GM21515 (cell line): ENCODE measurements around the gene NOL6.

ENCODE experiments used
- ATAC-seq: cut with Tn5 transposase; IDR thresholded peaks from one replicate; pipeline ENCODE4 v1.9.1; 2021; ENCODE audit not compliant: unreplicated experiment

The NOL6 gene

DNA sequence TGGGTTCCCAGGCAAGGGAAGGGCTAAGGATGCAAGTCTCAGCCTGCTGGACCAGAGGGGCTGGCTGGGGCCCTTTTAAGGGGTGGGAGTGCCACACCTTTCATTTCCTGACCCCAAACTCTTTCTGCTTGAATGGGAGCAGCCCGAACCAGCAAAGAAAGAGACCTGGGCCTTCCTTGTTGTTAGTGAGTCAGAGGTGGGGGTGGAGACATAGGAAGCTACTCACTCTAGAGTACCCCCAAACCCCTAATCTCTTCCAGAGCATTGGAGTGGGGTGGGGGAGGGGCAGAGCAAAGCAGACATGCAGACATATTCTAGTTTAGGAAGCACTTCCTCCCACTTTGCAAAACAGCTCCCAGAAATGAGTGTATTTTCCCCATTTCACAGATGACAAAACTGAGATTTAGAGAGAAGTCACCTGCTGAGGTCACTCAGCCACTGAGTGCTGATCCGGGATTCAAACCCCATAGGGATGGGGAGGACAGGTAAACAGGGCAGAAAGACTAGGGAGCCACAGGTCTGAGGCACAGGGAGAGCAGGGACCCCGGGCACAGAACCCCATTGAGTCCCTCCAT lies 20.4 kb downstream of the NOL6 start:
- ATAC-seq = no peak

DNA sequence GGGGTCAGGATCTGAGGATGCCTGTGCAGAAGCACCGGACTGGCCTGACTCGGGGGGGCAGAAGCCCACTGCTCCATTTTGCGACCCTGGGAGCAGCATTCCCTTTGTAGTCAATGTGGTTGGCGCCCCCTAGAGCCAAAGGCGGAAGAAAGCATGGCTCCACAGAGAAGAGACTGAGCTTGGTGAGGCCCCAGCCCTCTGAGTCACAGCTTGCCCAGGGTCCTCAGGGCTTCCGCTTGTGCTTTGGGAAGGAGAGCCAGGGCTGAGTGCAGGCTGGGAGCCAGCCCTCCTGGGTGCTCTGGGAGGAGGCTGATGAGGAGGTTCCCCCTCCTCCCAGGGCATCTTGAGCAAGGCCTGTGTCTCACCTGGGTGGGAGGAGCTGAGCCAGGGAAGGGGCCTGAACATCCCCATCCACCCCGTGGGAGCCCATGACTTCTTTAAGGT lies 20.9 kb downstream of the NOL6 start:
- no peak for ATAC-seq

GRCh38 chr9:33450621-33451146 lies 23.0 kb downstream of the NOL6 start:
- ATAC-seq = no peak

DNA sequence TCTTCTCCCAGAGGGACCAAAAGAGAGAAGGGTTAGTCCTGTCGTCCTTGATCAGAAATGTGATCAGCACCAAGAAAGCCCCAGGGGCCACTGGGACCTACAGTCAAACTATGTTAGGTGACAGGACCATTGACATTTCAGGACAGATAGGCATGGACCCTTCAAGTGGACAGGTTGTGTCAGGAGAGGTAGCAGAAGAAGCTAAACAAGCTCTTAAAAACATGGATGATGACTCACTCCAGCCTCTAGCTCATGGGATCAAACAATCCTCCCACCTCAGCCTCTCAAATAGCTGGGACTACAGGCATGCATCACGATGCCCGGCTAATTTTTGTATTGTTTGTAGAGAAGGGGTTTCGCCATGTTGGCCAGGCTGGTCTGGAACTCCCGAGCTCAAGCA lies 24.0 kb downstream of the NOL6 start:
- ATAC-seq = no peak

GRCh38 chr9:33447799-33448553 lies 25.7 kb downstream of the NOL6 start:
- no peak for ATAC-seq

GRCh38 chr9:33446946-33447798 lies 26.6 kb downstream of the NOL6 start, which contains the start of gene AQP3:
TSS of gene AQP3 (minus strand) at chr9:33447593. CDS start at chr9:33447530, 63 bp downstream.
- peak; percentile 40 for ATAC-seq

DNA sequence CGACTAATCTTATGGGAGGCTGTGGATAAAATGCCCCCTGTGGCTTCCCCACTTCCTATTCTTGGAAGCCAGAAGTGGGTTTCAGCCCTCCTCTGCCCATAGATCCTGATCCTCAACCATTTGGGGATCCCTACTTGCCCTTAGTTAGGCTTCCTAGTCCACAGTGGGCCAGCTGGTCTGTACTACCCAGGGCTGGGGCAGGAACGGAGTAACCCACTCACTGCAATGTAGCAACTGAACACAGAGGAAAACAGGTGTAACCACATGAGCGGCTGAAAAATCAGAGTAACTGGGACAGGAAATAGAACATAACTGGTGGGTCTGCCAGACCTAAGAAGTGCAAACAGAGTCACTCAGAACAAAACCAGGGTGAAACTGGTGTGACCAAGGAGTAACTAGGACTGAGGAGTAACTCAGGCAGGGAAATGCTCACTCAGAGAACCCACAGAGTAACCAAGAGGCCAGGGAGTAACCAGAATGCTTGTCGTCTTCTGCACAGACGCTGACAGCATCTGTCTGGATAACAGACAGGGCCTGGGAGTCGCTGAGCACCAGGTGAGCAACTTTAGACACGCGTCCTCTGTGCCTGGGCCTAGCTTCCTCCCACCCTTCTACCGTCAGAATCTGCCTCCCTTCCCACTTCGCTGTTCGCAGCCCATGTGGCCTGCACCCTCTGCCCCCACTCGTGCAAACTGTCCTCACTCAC lies 27.3 kb downstream of the NOL6 start:
- ATAC-seq = peak; percentile 84

GRCh38 chr9:33445389-33446239 lies 28.1 kb downstream of the NOL6 start:
- no peak for ATAC-seq

DNA sequence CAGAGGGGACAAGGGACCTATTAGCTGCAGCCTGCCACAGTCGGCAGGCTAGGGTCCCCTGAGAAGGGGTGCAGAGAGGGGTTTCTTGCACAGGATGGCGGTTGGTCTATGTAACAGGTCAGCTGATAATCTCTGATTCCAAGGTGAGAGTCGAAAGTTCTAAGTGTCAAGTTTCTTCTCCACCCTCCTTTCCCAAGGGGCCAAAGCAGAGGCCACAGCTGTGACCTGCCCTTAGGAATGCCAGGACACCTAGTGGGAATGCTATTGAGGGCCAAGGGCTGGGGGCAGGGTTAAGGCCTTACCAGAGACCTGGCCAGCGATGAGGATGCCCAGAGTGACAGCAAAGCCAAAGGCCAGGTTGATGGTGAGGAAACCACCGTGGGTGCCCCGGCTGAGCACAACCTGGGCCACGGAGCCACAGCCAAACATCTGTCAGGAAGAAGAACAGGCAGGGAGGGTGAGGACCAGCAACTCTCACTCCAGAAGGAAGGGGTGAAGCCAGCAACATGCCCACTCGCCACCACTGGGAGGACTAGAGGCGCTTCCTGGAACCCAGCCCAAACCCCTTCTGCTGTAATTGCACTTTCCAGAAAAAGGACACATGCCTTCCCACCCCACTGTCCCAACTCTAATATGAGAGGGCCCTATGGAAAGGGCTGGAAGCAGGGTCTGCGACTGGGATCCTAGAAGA lies 30.1 kb downstream of the NOL6 start:
- ATAC-seq = no peak

DNA sequence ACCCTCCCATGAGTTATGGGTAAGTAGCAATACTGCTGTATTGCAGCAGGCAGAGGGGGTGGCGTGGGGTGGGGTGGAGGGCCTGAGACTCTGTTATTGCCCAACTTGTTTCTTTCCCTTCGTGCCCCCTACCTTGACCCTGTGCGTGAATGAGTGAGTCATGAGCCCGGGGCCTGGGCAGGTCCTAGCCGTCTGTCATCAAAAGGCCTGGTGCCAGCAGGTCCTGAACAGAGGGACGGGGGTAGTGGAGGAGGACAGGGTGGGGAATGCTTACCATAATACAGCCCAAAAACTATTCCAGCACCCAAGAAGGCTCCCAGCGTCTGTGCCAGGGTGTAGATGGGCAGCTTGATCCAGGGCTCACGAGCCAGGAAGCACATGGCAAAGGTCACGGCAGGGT lies 30.7 kb downstream of the NOL6 start:
- no peak for ATAC-seq

DNA sequence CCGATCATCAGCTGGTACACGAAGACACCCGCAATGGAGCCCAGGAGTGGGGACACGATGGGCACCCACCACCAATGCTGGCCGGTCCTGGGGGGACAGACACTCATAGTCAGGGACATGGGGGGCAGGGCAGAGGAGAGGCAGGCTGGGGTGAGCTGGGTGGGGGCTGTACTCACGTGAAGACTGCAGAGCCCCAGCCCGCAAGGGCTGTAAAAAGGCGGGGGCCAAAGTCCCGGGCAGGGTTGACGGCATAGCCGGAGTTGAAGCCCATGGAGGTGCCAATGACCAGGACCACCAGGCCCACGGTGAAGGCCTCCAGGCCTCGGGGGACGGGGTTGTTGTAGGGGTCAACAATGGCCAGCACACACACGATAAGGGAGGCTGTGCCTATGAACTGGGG lies 31.6 kb downstream of the NOL6 start:
- no peak for ATAC-seq

- no peak for ATAC-seq
Measured at GRCh38 chr9:33440609-33441008, 33.1 kb downstream of the NOL6 start.

- no peak for ATAC-seq
Measured at GRCh38 chr9:33440204-33440603, 33.5 kb downstream of the NOL6 start.

DNA sequence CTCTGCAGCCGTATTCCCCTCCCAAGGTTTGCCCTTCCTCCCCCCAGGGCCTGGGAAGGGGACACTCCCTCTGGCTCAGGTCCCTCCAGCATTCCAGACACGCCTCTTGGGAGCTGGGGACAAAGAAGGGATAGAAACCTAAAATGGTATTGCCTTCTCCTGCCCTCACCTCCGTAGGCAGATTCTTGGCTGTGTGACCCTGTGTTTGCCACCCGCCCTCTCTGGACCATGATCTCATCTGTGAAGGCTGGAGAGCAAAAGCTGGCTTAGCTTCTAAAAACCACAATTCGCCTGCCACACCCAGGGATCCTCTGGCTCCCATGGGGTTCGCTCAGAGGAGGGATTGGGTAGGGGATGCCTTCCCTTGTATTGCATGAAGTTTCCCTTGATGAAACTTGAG lies 34.0 kb downstream of the NOL6 start:
- ATAC-seq = no peak

GRCh38 chr9:33438926-33439680 lies 34.6 kb downstream of the NOL6 start:
- ATAC-seq = no peak

DNA sequence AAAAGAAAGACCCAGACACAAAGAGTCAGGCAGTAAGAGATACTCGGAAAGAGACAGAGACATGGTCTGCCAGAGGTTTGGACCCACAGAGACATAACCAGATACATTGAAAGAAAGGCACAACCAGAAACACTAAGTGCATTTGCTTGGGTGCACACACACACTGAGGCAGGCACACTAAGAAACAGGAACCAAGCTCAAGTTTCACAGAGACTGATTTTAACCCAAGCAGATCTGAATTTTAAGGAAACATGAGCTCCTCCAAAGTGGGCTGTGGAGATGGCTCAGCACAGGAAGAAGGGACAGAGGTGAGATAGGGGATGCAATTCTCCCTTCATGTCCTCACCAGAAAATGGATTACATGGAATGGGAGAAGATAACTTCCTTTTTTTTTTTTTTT lies 35.8 kb downstream of the NOL6 start:
- no peak for ATAC-seq

DNA sequence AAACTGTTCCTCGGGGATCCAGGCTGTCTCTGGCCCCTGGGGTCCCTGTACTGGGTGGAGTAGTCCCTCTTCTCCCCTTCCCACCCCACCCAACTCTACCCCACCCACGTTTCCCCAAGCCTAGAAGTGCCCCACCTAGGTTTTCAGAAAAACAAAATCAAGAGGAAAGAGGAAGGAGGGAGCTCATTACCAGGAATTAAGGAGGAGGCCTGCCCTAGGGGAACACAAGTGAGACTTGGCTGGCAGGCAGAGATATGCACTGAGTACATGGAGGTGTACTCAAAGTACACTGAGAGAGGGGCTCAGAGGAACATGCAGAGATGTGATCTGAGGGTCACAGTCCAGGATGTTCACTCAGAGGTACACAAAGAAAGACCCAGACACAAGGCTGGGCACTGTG lies 36.5 kb downstream of the NOL6 start:
- ATAC-seq = no peak

GRCh38 chr9:33436445-33436844 lies 37.3 kb downstream of the NOL6 start:
- ATAC-seq = no peak

DNA sequence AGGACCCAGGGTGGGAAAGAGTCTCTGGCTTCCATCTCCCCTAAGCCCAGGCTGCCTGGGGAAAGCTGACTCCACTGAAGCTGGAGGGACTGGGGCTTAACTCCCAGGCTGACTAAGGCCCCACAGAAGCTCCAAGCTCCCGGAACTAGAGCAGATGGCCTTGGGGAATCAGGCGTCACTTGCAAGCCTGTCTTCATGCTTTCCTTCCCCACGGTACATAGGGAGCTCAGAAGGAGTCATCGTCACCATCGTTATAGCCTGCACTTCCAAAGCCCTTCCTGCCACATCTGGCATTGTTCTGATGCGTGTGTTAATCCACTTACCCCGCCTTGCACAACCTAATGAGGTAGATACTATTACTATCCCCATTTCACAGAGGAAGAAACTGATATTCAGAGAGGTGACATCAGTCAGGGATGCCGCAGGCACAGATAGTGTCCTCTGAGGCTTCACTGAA lies 37.9 kb downstream of the NOL6 start:
- no peak for ATAC-seq
